NOMO-1 treated with dmso at 0.1 percent for 144 hours (cell line): ENCODE results near the gene ROR1.
"Not testable (repeated sequence)": the region's sequence is repeated elsewhere in the genome, so short reads cannot be mapped to it uniquely, and the experiment has no call there.

Experiments
- DNase-seq: peaks from one replicate; lab custom pipeline; 2025; ENCODE audit not compliant: unreplicated experiment; lab: John Stamatoyannopoulos, UW

Gene ROR1

DNA sequence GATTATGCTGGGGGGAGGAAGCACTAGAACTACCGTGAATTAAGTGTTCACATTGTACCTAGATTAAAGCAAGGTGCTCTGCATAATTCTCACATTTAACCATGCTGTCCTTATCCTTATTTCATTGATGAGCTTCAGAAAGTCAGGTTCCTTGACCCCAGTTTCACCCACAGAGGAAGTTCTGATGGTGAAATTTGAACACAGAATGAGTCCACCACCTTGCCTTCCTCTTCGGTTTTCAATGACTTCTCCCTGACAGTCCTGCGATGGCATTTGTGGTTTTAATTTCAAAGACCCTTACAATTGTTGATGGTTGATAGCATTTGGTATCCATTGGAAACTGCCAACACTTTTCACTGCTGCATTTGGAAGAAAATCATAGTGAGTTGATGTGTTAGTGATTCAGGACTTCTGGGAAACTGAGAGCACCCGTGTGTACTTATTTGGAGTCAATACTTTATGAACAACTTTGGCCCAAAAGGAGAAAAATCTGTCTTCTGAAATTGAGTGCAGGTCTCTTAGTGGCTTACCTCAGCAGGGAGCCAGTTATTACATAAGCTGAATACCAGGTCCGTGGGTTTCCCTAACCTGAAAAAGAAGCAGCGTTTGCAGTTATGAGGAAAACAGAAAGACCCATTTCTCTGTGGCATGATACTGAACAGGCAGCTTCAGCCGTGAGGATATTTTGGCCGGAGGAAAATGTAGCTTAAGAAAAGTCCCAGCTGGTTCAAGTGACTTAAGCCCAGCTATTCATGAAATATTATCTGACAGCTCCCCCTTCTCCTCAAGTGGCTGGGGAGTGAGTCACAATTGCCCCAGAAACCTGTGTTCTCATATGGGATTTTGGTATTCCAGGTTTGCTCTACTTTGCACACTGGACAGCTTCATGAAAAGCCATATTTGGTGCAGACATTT is 47.5 kb downstream of the ROR1 start:
- DNase-seq, result no peak

DNA sequence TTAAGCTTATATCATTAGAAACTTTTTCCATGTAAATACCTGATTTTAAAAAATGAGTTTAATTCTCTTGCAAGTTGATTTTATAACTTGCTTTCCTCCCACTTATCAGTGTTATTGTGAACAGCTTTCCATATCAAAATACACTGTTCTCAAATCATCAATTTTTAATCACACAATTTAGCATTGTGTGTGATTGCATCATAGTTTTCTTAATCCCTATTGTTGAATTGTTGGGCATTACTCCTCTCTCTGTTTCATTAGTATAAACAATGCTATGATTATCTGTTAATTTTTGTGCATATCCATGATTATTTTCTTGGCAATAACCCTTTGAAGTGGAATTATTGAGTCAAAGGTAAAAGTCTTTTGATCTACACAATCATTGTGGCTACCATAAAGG is 48.7 kb downstream of the ROR1 start:
- no peak for DNase-seq

DNA sequence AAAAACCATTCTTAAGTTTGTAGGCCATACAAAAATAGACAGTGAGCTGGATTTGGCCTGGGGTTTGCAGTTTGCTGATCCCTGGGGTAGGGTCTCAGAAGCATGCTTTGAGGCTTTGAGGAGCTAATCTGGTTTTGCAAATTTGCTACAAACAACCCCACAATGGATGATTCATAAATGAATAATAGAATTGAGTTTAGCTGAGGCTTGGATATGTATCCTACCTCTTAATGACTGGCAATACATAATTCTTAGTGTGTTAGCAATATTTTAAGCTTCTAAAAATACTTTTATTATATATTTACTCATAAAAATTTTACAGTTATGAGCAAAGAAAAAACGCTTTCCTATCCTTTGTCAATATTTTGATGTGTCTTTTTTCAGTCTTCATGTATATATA is 50.6 kb downstream of the ROR1 start:
- no peak for DNase-seq

DNA sequence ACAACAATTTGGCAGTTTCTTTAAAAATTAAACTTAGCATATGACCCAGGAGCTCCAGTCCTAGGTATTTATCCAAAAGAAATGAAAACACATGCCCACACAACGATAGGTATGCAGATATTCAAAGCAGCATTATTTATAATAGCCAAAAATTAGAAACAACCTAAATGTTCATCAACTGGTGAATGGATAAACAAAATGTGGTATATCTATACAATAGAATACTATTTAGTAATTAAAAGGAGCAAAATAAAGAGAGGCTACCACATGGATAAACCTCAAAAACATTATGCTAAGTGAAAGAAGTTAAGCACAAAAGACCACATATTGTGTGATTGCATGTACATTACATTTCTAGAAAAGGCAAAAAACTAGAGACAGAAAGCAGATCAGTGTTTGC is 51.3 kb downstream of the ROR1 start:
- no peak for DNase-seq

DNA sequence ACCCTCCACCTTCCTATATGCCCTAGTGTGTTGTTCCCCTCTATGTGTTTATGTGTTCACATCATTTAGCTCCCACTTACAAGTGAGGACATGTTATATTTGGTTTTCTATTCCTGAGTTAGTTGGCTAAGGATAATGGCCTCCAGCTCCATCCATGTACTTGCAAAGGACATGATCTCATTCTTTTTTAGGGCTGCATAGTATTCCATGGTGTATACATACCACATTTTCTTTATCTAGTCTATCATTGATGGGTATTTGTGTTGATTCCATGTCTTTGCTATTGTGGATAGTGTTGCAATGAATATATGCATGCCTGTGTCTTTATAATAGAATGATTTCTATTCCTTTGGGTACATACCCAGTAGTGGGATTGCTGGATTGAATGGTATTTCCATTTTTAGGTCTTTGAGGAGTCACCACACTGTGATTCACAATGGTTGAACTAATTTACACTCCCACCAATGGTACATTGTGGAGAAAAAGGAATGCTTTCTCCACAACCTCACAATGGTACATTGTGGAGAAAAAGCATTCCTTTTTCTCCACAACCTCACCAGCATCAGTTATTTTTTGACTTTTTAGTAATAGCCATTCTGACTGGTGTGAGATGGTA is 52.5 kb downstream of the ROR1 start:
- not testable (repeated sequence) for DNase-seq

DNA sequence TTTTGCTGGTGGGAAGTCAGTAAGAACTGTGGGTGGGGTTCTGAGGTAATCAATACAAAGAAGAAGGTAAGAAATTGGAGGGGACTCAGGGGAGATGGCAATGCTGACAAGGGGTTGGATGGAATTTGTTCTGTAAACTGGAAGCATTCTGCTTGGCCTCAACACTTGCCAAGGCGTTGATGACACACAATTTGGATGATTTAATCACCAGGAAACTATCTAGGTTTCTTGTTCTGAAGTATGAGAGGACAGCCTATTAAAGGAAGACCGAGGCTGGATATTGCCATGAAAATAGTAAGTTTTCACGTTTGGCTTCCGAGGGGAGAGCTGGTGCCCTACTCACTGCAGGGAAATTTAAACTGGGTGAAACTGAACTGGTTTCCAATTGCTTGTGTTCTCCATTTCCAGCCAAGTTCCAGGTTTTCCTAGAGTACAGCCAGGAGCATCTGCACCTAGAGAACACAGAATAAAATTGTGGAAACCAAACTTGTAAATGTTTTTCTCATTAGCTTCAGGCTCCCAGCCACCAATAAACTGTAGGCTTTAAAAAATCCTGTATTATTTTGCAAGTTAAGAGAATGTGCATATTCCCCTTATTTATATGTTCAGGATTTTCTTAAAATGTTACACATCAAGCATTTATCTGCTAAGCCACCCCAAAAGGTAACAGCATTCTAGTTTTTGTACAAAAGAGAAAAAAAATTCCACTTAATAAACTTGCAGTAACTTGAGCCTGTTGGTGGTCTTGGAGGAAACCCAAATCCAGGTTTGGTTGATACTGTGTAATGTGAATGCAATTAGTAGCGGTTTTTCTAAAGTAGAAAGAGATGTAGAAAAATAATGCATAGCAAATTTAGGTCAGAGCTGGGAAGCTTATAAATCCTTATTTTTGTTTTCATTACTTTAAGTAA is 53.8 kb downstream of the ROR1 start:
- DNase-seq, result no peak

DNA sequence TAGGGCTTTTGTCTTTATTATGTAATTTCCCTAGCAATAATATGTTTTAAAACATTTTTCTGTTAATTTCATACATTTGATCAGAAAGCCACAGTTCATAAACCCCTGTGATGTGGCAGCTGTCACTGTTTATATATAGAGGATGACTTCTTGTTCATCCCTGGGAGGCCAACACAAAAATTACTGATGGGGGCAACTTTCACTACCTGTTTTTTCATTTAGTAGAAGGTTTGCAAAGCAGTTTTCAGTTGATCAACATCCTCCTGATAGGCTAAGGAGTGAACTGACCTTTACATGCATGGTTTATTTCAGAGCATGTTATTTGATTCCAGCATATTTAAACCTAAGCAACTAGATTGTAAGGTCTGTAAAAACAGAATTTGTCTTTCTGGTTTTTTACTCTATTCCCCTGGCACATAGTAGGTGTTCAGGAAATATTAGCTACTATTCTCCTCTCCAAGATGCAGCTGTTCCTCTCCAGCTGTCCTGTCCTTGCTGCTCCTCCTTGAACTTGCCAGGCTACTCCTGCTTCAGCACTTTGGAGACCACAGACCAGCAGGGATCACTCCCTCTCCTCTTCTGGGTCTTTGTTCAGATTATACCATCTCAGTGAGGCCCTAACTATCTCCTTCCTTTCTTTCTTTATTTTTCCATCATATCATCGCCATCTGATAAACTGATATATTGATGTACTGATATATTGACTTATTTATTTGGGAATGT is 54.7 kb downstream of the ROR1 start:
- DNase-seq, result no peak

DNA sequence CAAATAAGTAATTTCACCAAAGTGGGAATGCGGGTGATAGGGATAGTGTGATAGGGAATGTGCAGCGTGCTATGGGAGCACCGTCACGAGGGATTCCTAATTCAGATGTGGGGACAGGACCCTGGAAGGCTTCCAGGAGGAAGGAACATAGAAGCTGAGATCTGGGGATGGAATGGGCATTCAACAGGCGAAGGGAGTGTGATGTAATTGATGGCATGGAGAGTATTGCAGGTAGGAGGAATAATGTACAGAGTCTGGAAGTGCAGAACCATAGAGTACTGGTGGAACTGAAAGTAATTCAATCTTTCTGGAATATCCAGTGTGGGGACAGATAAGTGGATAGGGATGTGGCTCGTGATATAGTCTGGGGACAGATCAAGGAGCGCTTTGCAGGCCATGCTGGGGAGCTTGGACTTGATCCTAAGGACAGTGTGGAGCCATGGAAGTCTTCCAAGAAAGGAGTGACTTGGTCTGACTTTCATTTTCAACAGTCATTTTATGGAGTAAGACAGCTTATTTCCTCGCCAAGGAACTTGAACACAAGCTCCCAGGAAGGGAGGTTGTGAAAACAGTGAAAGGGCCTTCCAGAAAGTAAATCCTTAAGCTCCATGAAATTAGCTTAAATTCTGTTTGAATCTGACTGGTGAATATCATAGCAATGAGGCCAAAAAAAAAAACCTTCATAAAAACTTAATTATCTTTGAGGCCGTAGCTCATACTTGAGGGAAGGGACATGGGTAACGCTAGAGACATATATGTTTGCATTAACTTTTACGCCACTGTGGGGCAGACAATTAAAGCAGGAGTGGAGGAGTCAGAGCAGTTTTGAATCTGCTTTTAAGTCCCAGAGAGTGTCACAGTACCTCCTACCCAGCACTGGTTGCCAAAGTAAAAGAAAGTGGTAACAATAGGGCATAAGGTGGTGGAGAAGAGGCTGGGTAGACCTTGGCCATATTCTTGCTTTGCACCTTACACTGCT is 55.8 kb downstream of the ROR1 start:
- DNase-seq, result no peak

DNA sequence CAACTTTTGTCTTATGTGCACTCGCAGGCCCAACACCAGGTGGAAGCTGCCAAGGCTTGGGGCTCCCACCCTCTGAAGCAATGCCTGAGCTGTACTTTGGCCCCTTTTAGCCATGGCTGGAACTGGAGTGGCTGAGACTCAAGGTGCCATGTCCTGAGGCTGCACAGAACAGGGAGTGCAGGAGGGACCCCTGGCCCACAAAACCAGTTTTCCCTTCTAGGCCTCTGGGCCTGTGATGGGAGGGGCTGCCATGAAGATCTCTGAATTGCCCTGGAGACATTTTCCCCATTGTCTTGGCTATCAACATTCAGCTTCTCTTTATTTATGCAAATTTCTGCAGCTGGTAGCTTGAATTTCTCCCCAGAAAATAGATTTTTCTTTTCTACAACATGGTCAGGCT is 57.6 kb downstream of the ROR1 start:
- no peak for DNase-seq

DNA sequence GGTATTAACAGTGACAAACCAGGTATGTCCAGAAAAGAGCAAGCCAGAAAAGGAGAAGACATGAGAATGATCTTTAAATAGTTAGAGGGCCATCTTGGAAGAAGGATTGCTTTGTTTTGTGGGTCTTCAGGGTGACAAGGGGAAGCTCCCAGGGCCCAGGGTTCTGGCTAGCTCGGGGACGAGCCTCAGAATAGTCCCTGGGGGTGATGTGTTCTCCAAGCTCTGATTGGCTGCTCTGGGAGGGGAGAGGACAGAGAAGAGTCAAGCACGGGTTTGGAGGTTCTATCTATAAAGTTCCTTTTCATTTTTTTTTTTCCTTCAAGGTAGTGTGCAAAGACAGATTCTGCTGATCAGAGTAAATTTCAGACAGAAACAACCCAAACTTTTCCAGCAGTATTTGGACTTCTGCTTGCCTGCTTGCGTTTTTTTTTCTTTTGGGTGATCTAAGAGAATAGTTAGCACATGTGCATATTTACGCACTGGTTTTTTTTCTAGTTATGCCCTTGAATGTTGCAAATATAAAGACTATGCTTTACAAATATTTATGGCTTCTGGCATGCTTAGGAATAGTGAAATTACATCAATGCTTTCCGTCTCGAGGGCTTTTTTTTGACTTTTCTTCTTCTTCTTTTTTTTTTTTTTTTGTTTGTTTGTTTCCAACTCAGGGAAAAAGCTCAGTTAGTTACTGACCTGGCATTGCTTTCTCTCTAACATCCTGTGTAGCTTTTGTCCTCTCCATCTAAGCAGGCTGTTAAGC is 59.7 kb downstream of the ROR1 start:
- DNase-seq, result no peak

DNA sequence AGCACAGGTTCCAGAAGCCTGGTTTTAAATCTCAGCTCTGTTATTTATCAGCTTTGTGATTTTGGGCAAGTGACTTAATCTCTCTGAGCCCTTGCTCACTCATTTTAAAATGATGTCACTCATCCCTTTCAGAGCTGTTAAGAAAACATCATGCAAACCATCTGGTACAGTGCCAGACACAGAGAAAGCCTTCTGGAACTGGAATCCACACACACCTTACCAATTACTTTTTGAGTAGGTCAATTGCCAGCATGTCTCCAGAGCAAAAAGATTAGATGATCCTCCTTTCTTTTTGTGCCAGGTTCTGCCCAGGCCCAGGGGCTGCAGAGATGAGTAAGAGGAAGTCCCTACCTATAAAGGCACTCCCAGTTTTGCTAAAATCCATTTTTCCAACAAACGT is 61.3 kb downstream of the ROR1 start:
- no peak for DNase-seq

DNA sequence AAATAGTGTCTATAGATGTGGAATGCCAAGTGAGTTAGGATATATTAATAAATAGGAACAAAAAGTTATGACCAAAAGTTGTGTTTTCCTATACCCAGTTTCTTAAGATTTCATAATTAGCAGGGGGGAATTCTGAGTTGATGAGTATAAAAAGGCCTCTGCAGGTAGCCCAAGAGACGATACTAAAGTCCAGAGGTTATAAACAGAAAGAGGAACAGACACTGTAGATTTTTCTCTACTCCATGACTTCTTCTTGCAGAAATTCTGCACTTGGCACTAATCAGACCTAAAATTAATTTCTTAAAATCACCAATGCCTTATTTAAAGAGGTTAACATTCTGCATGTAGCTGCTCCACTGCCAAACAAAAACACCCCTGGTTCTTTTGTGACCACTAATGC is 62.6 kb downstream of the ROR1 start:
- no peak for DNase-seq

DNA sequence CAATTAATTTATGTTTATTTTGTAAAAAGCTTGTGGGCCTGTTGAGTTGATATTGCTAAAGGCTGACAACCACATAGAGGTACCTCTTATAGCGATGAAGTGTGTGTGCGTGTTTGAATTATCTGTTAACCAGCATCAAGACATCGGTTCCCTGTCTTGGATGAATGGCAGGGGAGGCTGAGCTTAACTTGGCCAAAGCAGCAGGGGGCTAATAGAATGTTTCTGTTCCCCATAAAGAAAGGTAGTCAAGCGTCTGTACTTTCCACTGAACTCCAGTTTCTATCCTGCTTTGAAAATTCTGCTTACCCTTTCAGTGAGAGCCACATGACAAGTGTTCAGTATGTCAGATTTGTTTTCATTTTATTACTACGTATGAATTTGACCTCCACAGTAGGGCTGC is 63.0 kb downstream of the ROR1 start:
- no peak for DNase-seq

DNA sequence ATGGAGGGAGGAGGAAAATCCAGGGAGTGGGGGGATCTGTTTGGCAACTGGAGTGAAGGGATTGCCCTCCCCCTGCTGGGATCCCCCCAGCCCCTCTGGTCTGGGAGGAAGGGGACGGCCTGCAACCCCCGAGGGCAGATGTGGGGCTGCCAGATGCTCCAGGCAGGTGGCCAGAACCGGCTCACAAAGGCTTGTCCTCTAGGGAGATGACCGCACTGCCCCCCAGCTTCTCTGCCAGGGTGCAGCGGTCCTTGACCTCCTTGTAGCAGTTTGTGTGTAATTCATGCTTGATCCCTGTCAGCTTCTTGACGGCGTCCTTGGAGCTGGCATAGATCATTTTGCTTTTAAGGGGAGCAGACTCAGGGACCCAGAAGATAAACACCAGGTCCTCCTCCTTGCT is 69.2 kb downstream of the ROR1 start:
- DNase-seq, result no peak

DNA sequence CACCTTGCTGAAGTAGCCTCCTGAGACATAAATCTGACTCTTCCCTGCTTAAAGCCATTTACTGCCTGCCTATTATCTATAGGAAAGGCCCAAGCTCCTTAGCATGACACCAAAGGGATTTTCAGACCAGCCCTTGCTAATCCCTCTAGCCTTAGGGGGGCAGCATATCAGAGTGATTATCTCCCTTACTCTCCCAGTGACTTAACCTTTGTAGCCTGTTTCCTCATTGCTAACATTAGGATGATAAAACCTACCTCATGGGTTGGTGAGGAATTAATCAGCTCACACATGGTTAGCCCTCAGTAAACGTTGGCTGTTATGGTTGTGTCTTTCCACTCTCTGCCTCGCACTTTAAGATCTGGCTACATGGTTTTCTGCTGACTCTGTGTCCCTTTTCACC is 70.1 kb downstream of the ROR1 start:
- DNase-seq, result no peak

DNA sequence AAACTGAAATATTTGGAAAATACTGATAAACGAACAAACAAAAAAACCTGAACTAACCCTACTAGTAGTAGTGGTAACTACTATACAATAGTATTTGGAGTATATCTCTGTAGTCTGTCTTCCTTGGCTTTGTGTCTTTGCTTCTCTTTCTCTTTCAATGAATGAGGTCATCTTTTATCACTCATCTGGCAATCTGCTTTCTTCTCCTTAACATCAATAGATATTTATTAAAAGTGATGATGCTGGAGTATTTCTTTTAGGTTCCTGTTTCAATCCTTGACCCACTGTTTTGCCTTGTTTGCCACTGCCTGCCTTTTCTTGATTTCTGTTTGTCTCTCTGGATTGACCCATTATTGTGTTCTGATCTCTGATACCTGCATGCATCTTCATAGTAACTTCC is 71.5 kb downstream of the ROR1 start:
- no peak for DNase-seq

DNA sequence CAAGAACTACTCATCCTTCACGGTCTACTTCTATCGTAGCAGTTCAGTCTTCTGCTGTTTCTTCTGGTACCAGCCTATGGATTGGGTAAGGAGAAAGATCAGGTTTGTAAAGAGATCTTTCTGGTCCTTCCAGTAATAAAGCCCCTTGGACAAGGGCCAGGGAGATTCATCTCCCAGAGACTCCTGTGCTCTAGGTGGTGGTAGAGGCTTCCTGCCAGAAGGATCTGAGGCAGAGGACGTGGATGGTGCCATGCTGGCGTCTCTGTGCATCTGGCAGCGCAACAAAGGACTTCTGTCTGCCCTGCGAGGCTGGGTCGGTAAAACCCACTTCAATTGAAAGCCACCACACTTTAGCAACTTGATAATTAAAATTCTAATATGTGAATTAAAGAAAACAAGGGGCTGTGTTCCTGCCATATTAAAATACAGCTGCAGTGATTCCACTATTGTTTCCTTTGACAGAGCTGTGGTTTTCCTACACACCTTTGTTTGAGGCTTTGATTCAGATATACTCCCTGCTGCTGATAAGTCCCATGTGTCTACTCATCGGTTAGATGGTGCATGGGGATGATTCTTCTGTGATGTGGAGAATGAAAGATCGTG is 73.6 kb downstream of the ROR1 start:
- DNase-seq, result no peak

DNA sequence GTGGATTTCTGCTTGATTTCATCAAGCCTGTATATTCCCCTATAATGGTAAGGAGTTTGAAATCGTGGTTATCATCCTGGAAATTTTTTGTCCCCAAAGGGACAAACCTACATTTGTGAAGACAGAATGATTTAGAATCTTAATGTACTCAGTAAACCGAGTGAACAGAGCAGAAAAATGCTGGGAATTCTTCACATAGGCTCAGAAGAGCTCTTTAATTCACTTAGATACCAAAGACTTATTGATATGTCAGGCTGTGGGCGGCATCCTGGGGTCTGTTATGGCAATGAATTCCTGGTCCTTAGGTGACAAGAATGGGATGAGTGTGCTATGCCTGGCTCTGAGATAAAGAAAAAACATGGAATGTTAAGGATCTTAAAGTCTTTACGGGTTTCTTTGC is 74.9 kb downstream of the ROR1 start:
- DNase-seq, result no peak

DNA sequence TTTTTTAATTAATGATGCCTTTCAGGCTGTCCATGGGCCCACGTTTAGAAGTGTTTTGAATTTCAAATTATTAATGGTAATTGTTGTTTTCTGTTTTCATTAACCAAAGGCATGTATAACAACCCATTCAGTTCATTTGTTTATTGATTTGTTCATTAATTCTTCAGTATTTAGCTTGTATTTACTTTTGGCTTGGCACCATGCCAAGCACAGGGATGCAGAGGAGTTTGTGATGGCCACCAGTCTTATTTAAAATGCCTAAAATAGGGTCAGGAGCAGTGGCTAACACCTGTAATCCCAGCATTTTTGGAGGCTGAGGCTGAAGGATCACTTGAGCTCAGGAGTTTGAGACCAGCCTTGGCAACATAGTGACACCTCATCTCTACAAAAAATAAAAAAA is 75.3 kb downstream of the ROR1 start:
- no peak for DNase-seq
